GM12872 (cell line): Measurements from ENCODE around the gene BAK1.

Experiments used
- CTCF ChIP-seq: IDR thresholded peaks from 3 replicates; pipeline ENCODE4 v1.5.1; 2011; ENCODE audit warnings: low read depth, mild to moderate bottlenecking, low read length, moderate library complexity; ENCODE audit not compliant: insufficient read depth

The BAK1 gene

GRCh38 chr6:33575211-33575610, 4.9 kb downstream of the BAK1 start:
- TF ChIP-seq CTCF: no peak

GRCh38 chr6:33571637-33572316, 8.3 kb downstream of the BAK1 start:
- no peak for TF ChIP-seq CTCF

DNA sequence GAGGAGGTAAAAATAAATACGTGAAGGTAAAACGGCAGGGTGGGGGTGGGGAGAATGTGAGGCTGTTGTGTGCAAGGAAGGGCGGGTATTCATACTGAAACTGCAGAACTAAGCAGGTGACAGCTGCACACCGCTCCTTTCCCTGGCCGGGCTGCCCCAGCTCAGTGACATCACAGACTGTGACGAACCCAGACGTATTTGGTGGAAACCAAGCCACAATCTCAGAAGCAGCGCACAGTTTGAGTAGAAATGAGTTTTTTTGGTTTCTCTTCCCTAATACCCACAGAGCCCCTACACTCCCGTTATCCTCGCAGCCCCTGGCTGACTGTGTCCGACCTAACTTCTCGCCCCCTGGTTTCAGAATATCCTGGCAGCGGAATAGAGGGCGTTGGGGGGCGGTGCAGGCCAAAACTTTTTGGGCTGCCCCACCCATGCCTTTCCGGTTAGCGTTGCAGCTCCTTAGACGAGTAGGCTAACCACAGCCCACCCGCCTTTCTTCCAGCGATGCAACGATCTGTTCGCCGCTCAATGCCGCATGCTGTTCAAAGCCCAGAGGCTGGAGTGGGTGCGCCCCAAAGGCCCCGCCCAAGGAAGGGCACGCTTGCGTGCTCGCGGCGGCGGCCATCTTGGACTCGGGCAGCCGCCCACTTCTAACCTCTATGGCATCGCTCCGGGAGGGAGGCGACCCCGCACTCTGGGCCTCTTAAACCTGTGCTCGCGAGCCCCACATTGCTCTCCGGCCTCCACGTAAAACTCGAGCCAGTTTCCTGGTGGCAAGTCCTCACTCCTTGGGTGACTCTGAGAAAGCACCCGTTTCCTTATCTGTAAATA, 9.1 kb downstream of the BAK1 start:
- TF ChIP-seq CTCF: no peak

DNA sequence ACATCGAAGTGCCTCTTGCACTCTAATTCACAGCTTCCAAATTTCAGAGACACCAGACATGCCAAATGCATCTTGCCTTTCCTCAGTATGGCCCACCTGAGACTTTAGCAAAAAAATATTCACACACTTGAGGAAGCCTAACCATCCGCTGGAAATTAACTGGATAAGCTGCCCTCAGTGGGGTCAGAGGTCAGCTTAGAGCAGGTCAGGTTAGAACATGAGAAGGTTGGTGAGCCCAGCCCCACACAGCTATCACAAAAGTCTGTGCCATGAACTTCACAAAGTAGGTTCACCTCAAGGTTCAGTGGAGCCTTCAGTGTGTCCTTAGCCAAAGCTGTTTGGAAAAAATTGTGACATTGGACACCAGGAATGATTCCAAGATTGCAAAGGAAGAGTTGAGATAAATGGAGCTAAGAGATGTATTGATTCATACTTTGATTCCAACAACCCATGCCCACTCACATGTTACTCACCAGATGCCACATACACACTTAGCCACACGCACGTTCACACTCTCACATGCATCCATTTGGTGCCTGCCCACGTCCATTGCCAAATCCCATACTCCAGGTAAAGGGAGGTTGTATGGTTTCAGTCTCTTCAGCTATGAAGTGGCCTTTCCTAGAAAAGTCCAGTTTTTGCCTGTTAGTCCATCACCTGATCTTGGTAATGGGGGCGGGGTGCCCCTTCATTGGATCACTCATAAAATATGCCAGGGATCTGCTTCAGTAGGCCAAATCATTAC, 11.1 kb downstream of the BAK1 start:
- TF ChIP-seq CTCF: no peak

- TF ChIP-seq CTCF: no peak
Measured at GRCh38 chr6:33567836-33568235, 12.2 kb downstream of the BAK1 start.

DNA sequence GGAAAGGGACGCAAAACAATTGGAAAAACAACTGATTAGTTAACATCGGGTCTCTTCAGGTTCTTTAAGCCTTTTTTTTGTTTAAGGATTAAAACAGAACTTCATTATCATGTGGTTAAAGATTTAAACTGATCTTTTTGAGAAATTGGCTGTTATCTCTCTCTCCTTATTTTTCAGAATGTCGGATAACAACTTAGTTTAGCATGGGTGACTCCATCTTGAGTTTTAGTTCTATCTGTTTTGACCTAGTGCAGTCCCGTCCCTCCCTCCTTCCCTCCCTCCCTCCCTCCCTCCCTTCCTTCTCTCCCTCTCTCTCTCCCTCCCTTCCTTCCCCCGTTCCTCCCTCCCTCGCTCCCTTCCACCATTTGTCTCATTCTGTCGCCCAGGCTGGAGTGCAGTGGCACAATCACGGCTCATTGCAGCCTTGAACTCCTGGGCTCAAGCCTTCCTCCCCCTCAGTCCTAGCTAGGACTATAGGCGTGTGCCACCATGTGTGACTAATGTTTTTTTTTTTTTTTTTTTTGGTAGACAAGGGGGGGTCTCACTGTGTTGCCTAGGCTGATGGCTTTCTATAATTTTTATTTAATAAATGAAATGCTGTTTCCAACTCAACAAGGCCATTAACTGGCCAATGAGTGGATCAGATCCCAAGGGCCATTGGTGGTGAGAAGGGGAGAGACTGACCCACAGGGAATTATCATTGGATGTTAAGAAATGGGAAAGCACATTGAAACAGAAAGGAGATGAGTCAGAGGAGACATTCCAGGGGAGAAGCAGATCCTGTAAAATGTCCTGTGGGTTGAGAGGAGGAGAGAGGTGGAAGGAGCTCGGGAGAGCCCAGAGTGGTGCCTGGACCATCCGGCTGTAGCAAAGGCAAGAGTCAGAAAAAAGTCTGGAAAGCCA, 13.6 kb downstream of the BAK1 start:
- TF ChIP-seq CTCF: no peak

DNA sequence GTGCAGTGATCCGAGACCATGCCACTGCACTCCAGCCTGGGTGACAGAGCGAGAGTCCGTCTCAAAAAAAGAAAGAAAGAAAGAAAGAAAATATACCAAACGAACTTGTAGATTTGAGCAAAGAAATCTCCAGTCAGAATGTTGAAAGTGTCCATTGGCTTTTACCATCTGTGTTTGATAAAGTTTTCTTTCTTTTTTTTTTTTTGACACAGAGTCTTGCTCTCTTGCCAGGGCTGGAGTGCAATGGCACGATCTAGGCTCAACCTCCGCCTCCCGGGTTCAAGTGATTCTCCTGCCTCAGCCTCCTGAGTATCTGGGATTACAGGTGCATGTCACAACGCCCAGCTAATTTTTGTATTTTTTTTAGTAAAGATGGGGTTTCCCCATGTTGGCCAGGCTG, 21.3 kb downstream of the BAK1 start:
- no peak for TF ChIP-seq CTCF
